ENCODE results near the gene AFF3.
"Not testable (repeated sequence)": the region's sequence is repeated elsewhere in the genome, so short reads cannot be mapped to it uniquely, and the experiment has no call there.

The AFF3 gene

GRCh38 chr2:100146657-100146960, 4.2 kb upstream of the AFF3 start:
- DNase-seq: no peak

GRCh38 chr2:100145893-100146656, 3.7 kb upstream of the AFF3 start:
- DNase-seq: no peak

- DNase-seq: no peak
Observed at GRCh38 chr2:100143286-100143685, 896 bp upstream of the AFF3 start.

- no peak for DNase-seq
Observed at GRCh38 chr2:100141906-100142305, 484 bp downstream of the AFF3 start.

- DNase-seq: no peak
Observed at GRCh38 chr2:100140582-100140981, 1.8 kb downstream of the AFF3 start.

GRCh38 chr2:100137866-100138570, 4.4 kb downstream of the AFF3 start:
- no peak for DNase-seq

GRCh38 chr2:100137318-100137717, 5.1 kb downstream of the AFF3 start:
- DNase-seq: no peak

GRCh38 chr2:100136310-100136709, 6.1 kb downstream of the AFF3 start:
- DNase-seq: no peak

- DNase-seq: no peak
Observed at GRCh38 chr2:100135415-100135814, 7.0 kb downstream of the AFF3 start.

- DNase-seq: no peak
Observed at GRCh38 chr2:100130595-100131391, 11.6 kb downstream of the AFF3 start.

- DNase-seq: no peak
Observed at GRCh38 chr2:100126897-100127401, 15.4 kb downstream of the AFF3 start.

- no peak for DNase-seq
Observed at GRCh38 chr2:100126201-100126600, 16.2 kb downstream of the AFF3 start.

GRCh38 chr2:100125626-100126025, 16.8 kb downstream of the AFF3 start:
- no peak for DNase-seq

- no peak for DNase-seq
Observed at GRCh38 chr2:100124761-100125160, 17.6 kb downstream of the AFF3 start.

- DNase-seq: no peak
Observed at GRCh38 chr2:100121124-100121718, 21.2 kb downstream of the AFF3 start.

GRCh38 chr2:100119235-100119634, 23.2 kb downstream of the AFF3 start:
- no peak for DNase-seq

GRCh38 chr2:100113990-100114433, 28.4 kb downstream of the AFF3 start:
- no peak for DNase-seq

- DNase-seq: no peak
Observed at GRCh38 chr2:100110614-100111000, 31.8 kb downstream of the AFF3 start.

- no peak for DNase-seq
Observed at GRCh38 chr2:100109986-100110613, 32.3 kb downstream of the AFF3 start.

- DNase-seq: not testable (repeated sequence)
Observed at GRCh38 chr2:100108648-100109020, 33.8 kb downstream of the AFF3 start.

- no peak for DNase-seq
Observed at GRCh38 chr2:100107906-100108647, 34.3 kb downstream of the AFF3 start.

GRCh38 chr2:100107440-100107839, 35.0 kb downstream of the AFF3 start:
- no peak for DNase-seq

All from SHP77 treated with DMSO at 0.1 percent for 48 hours (cell line).